B cell (primary cell): Measurements from ENCODE around the gene ERBB4.
"Not testable (repeated sequence)": the region's sequence is repeated elsewhere in the genome, so short reads cannot be mapped to it uniquely, and the experiment has no call there.

ENCODE experiments used
- CTCF ChIP-seq: fragments of 200-600 bp; IDR thresholded peaks from one replicate; pipeline ENCODE4 v1.8.0; 2022; ENCODE audit warnings: antibody characterized with exemption, mild to moderate bottlenecking
- EZH2 ChIP-seq: IDR thresholded peaks from 2 replicates; pipeline ENCODE4 v1.6.1; 2012; ENCODE audit warnings: borderline replicate concordance, low read depth, mild to moderate bottlenecking, moderate library complexity, low read length; ENCODE audit not compliant: insufficient read depth, poor library complexity, severe bottlenecking

GRCh38 chr2:212191438-212191837 is 347.2 kb downstream of the ERBB4 start:
- not testable (repeated sequence) for TF ChIP-seq CTCF, EZH2
